Suprapubic skin (tissue), 4 donors: ENCODE results near the gene THAP10. TPM values are rescaled to one million over a fixed set of nuclear protein-coding genes. Genes with fewer than 3 reads are reported as not detected.
"Not testable (repeated sequence)": the region's sequence is repeated elsewhere in the genome, so short reads cannot be mapped to it uniquely, and the experiment has no call there.

ENCODE experiments used
- DNase-seq, 2 donors: peaks; one replicate each; pipeline ENCODE4 v3.0.0-alpha.2; 2019; ENCODE audit warnings: low spot score in 2 of 2
- H3K27ac ChIP-seq: fragments of 200-600 bp; sonication (generic); one replicate; pipeline ENCODE4 v1.5.1; 2019
- H3K27me3 ChIP-seq: fragments of 200-600 bp; sonication (generic); one replicate; pipeline ENCODE4 v1.5.1; 2019
- H3K36me3 ChIP-seq: fragments of 200-600 bp; sonication (generic); one replicate; pipeline ENCODE4 v1.5.1; 2019
- H3K4me1 ChIP-seq: fragments of 200-600 bp; sonication (generic); one replicate; pipeline ENCODE4 v1.5.1; 2019
- H3K4me3 ChIP-seq: fragments of 200-600 bp; sonication (generic); one replicate; pipeline ENCODE4 v1.5.1; 2019; ENCODE audit warnings: mild to moderate bottlenecking
- H3K9me3 ChIP-seq: fragments of 200-600 bp; sonication (generic); one replicate; pipeline ENCODE4 v1.5.1; 2019
- EP300 ChIP-seq: sonication (generic); formaldehyde crosslinking; IDR thresholded peaks from one replicate; pipeline ENCODE4 v1.6.1; 2017; ENCODE audit warnings: antibody characterized with exemption
- POLR2A ChIP-seq, 2 donors: fragments of 450-650 bp; IDR thresholded peaks; one replicate each; pipeline ENCODE4 v1.6.1; 2017; ENCODE audit warnings: antibody characterized with exemption in 2 of 2, mild to moderate bottlenecking in 2 of 2, moderate library complexity in 2 of 2
- POLR2AphosphoS5 ChIP-seq, 3 donors: sonication (generic); formaldehyde crosslinking; IDR thresholded peaks; one replicate each; pipeline ENCODE4 v1.6.1; 2017; ENCODE audit warnings: antibody characterized with exemption in 3 of 3
- WGBS: methylation state at CpG from one replicate; pipeline ENCODE4 v1.1.5; 2018; 5-methylcytosine and 5-hydroxymethylcytosine counted together
- total RNA-seq, 4 donors: library from RNA; depleted of rRNA; stranded (reverse); fragments of >200 nt; gene quantifications; one replicate each; pipeline ENCODE4 v1.1.0, GENCODE V29; 2016
- TF ChIP-seq, protein P1 (sequence below), 2 donors: fragments of 200-600 bp in 1 of 2; fragments of 450-650 bp in 1 of 2; sonication (generic) in 1 of 2; IDR thresholded peaks; one replicate each; pipeline ENCODE4 v1.5.1; 2016 to 2019; ENCODE audit warnings: antibody characterized with exemption in 2 of 2, mild to moderate bottlenecking in 1 of 2, moderate library complexity in 1 of 2

The THAP10 gene
- total RNA-seq, 4 donors from 2014 or later: 0.87 to 2.7 (median 1.2) TPM

DNA sequence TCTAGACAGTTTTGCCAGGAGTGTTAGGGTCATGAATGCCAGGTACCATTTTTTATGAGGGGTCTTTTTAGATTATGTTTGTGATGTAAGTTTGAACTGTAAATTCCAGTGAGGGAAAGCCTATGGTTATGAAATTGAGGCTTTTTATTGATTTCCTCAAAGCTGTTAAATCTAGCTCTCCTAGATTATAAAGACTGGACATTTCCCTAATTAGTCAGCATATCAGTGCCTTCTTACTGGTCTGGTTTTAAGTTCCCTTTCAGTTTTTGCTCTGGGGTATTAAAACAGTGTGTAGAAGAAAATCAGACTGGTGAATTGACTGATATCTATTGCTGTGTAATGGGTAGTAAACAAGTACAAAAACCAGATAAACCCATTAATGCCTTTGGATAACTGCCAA lies 39.6 kb upstream of the THAP10 start:
- no peaks in the 10 kb centered on the region for H3K9me3 ChIP-seq
- H3K36me3 ChIP-seq: no peaks in the 10 kb centered on the region
- no peak for DNase-seq
- H3K4me3 ChIP-seq: no peak overlapping the region
- TF ChIP-seq POLR2A (IDR thresholded peaks at IDR 0.05) (no peak), POLR2AphosphoS5 (IDR thresholded peaks at IDR 0.05) (no peak), EP300 (no peak)
- TF ChIP-seq, protein P1, sequence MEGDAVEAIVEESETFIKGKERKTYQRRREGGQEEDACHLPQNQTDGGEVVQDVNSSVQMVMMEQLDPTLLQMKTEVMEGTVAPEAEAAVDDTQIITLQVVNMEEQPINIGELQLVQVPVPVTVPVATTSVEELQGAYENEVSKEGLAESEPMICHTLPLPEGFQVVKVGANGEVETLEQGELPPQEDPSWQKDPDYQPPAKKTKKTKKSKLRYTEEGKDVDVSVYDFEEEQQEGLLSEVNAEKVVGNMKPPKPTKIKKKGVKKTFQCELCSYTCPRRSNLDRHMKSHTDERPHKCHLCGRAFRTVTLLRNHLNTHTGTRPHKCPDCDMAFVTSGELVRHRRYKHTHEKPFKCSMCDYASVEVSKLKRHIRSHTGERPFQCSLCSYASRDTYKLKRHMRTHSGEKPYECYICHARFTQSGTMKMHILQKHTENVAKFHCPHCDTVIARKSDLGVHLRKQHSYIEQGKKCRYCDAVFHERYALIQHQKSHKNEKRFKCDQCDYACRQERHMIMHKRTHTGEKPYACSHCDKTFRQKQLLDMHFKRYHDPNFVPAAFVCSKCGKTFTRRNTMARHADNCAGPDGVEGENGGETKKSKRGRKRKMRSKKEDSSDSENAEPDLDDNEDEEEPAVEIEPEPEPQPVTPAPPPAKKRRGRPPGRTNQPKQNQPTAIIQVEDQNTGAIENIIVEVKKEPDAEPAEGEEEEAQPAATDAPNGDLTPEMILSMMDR (IDR thresholded peaks at IDR 0.05): no peak
- no peaks in the 10 kb centered on the region for H3K27me3 ChIP-seq
- no peak overlapping the region for H3K27ac ChIP-seq
- H3K4me1 ChIP-seq: no peaks in the 10 kb centered on the region

DNA sequence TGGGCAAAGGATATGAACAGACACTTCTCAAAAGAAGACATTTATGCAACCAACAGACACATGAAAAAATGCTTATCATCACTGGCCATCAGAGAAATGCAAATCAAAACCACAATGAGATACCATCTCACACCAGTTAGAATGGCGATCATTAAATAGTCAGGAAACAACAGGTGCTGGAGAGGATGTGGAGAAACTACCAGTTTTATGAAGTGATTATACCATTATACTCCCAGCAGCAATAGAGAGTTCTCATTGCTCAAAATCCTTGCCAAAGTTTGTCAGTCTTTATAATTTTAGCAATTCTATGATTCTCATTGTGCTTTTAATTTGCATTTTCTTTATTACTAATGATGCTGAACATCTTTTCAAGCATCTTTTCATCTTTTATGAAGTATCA lies 34.7 kb upstream of the THAP10 start:
- H3K4me1 ChIP-seq, DNase-seq, H3K9me3 ChIP-seq, H3K27ac ChIP-seq, H3K36me3 ChIP-seq, H3K27me3 ChIP-seq, H3K4me3 ChIP-seq: not testable (repeated sequence)
- 44% methylated on average over 1 of the region's 1 CpG for WGBS

DNA sequence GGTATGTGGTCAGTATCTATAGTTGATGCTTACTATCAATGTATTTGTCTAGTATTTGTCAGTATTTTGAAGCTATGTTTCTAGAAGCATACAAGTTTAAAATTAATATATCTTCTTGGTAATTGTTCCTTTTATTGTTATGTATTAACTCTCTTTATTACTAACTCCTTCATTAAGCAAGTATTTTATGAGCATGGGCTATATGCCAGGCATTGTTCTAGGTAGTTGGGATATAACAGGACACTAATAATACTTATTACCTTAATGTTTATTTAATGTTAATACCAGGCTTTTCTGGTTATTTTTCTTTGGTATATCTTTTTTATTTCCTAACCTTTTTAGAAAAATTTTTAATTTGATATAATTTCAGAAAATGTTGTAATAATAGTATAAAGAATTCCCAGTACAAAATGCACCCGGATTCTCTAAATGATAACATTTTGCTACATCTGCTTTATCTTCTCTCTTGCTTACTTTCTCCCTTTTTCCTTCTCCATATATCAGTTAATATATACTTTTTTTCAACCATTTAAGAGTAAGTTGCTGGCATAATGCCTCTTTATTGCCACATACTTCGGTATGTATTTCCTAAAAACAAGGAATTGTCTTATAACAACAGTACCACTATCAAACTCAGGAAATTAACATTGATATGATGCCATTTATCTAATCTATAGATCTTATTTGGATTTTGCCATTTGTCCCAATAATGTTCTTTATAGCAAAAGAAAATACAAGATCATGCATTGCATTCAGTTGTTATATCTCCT lies 31.3 kb upstream of the THAP10 start:
- Histone ChIP-seq H3K36me3 (no peaks in the 10 kb centered on the region), H3K27me3 (no peaks in the 10 kb centered on the region), H3K27ac (no peak overlapping the region), H3K9me3 (no peaks in the 10 kb centered on the region), H3K4me3 (no peak overlapping the region), H3K4me1 (no peaks in the 10 kb centered on the region)
- TF ChIP-seq POLR2A (IDR thresholded peaks at IDR 0.05) (no peak), POLR2AphosphoS5 (IDR thresholded peaks at IDR 0.05) (no peak), EP300 (no peak)
- TF ChIP-seq, protein P1 (IDR thresholded peaks at IDR 0.05): no peak
- WGBS: 74% methylated on average over 2 of the region's 2 CpGs
- no peak for DNase-seq

DNA sequence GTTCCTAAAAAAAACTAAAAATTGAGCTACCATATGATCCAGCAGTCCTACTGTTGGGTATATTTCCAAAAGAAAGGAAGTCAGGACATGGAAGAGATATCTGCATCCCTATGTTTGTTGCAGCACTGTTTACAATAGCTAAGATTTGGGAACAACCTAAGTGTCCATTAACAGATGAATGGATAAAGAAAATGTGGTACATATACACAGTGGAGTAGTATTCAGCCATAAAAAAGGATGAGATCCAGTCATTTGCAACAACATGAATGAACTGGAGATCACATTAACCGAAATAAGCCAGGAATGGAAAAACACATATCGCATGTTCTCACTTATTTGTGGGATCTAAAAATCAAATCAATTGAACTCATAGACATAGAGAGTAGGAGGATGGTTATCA lies 29.9 kb upstream of the THAP10 start:
- H3K9me3 ChIP-seq: no peaks in the 10 kb centered on the region
- H3K4me3 ChIP-seq: no peak overlapping the region
- H3K4me1 ChIP-seq: no peaks in the 10 kb centered on the region
- H3K36me3 ChIP-seq: no peaks in the 10 kb centered on the region
- 97% methylated on average over 2 of the region's 2 CpGs for WGBS
- H3K27ac ChIP-seq: no peak overlapping the region
- no peaks in the 10 kb centered on the region for H3K27me3 ChIP-seq
- DNase-seq: no peak
- TF ChIP-seq, protein P1 (IDR thresholded peaks at IDR 0.05): no peak
- TF ChIP-seq POLR2AphosphoS5 (IDR thresholded peaks at IDR 0.05): no peak
- TF ChIP-seq POLR2A (IDR thresholded peaks at IDR 0.05): no peak
- TF ChIP-seq EP300: no peak

DNA sequence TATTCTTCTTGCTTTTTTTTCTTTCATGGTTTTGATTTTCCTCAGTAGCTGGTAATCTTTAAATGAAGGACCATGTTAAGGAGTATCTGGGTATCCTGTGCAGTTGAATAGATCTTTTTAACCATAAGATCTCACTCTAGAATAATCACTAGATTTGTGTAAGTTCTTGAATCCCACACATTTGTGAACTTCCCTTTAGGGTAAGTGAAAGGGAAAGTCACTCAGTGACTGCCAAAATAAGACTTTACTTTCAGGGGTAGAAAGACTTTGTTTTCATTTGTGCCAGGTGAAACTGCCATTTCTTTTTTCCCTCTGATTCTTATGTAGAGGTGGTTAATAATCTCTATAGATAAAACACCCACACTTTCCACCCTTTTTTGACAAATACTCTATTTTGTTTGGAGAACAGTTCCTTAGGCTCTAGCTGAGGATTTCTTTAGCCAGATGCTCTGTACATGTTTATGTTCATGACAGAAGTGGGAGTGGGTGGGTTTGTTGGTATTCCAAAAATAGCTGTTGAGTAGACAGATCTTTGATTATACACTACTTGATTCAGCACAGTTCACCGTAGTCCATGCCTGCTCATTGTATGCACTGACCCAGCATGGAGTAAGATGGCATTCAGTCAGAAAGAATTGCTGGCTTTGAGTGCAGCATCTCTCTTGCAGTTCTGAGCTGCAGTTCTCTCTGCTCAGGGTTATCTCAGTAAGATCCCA lies 28.9 kb upstream of the THAP10 start:
- H3K36me3 ChIP-seq: no peaks in the 10 kb centered on the region
- no peaks in the 10 kb centered on the region for H3K9me3 ChIP-seq
- H3K4me1 ChIP-seq: no peaks in the 10 kb centered on the region
- no peak overlapping the region for H3K4me3 ChIP-seq
- DNase-seq: no peak
- WGBS: 55% methylated on average over 1 of the region's 1 CpG
- no peak overlapping the region for H3K27ac ChIP-seq
- no peaks in the 10 kb centered on the region for H3K27me3 ChIP-seq
- no peak for TF ChIP-seq POLR2AphosphoS5 (IDR thresholded peaks at IDR 0.05)

DNA sequence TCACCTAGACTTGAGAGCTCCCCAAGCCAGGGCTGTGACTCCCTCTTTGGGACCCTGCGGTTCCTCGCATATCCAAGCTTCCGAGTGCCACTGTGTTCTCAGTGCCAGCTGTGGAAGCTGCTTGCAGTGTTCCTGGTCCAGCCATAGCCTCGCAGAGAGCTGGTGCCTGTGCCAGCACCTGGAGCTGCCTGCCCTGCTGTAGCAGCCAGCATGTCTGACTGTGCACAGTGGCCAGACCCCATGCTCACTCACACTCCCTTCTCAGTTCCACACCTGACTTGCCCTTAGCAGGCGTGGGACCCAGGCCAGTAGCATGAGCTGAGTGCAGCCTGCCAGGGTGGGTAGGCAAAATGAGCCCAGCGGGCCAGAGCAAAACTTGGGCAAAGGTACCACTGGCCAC lies 25.7 kb upstream of the THAP10 start:
- WGBS: 89% methylated on average over 4 of the region's 6 CpGs
- H3K36me3 ChIP-seq: no peaks in the 10 kb centered on the region
- no peaks in the 10 kb centered on the region for H3K4me1 ChIP-seq
- no peak overlapping the region for H3K4me3 ChIP-seq
- no peaks in the 10 kb centered on the region for H3K9me3 ChIP-seq
- H3K27me3 ChIP-seq: no peaks in the 10 kb centered on the region
- TF ChIP-seq POLR2A (IDR thresholded peaks at IDR 0.05) (no peak), EP300 (no peak), POLR2AphosphoS5 (IDR thresholded peaks at IDR 0.05) (no peak)
- TF ChIP-seq, protein P1 (IDR thresholded peaks at IDR 0.05): no peak
- no peak overlapping the region for H3K27ac ChIP-seq
- no peak for DNase-seq
